Body of pancreas (tissue), 4 donors: Measurements from ENCODE around the gene TMPRSS2. TPM values are rescaled to one million over a fixed set of nuclear protein-coding genes. Genes with fewer than 3 reads are reported as not detected.

Experiments
- ATAC-seq: fragments of 150-250 bp; one replicate; pipeline ENCODE4 v1.9.1; 2016
- DNase-seq, 4 donors: peaks; one replicate each; pipeline ENCODE4 v3.0.0-alpha.2; 2019
- H3K27ac ChIP-seq, 4 donors: fragments of 200-600 bp; sonication (generic); 1 replicate in 3 of 4; 2 replicates in 1 of 4; pipeline versions ENCODE4 v1.5.1 to v1.6.1; 2016 to 2019; ENCODE audit warnings: mild to moderate bottlenecking in 1 of 4, mixed read lengths in 1 of 4, moderate library complexity in 1 of 4
- H3K27me3 ChIP-seq, 2 donors: fragments of 200-600 bp; sonication (generic); one replicate each; pipeline ENCODE4 v1.6.0; 2016; ENCODE audit warnings: mild to moderate bottlenecking in 1 of 2
- H3K36me3 ChIP-seq, 2 donors: fragments of 200-600 bp; sonication (generic); replicated peaks in 1 of 2; 2 replicates each; pipeline ENCODE4 v1.5.1; 2016; ENCODE audit warnings: low read depth in 2 of 2; ENCODE audit not compliant: insufficient read depth in 1 of 2
- H3K4me1 ChIP-seq: fragments of 200-600 bp; sonication (generic); one replicate; pipeline ENCODE4 v1.6.0; 2016
- H3K4me3 ChIP-seq, 2 donors: fragments of 200-600 bp; sonication (generic); 1 replicate in 1 of 2; 2 replicates in 1 of 2; pipeline ENCODE4 v1.5.1; 2016 to 2019
- H3K9me3 ChIP-seq, 3 donors: fragments of 200-600 bp; sonication (generic); 1 replicate in 2 of 3; 2 replicates in 1 of 3; pipeline ENCODE4 v1.5.1; 2016
- POLR2A ChIP-seq, 3 donors: fragments of 450-650 bp; IDR thresholded peaks; one replicate each; pipeline ENCODE4 v1.6.1; 2016; ENCODE audit warnings: antibody characterized with exemption in 3 of 3, mild to moderate bottlenecking in 2 of 3
- WGBS, 2 donors: methylation state at CpG; one replicate each; pipeline ENCODE4 v1.1.5; 2017; 5-methylcytosine and 5-hydroxymethylcytosine counted together
- intact Hi-C: fragments of 100-400 bp; cut with DNase I; formaldehyde crosslinking; loops from one replicate; pipeline ENCODE4 v1.15.1; 2023
- total RNA-seq, 2 donors: library from RNA; depleted of rRNA; stranded (reverse); fragments of >200 nt; gene quantifications; one replicate each; pipeline ENCODE4 v1.1.0, GENCODE V29; 2016
- TF ChIP-seq, protein P1 (sequence below), 7 experiments: fragments of 450-650 bp in 4 of 7; fragments of 200-600 bp in 3 of 7; sonication (generic) in 3 of 7; IDR thresholded peaks; one replicate each; pipeline ENCODE4 v1.5.1; 2016 to 2019; ENCODE audit warnings: antibody characterized with exemption in 7 of 7

TMPRSS2 gene
- total RNA-seq, 2 donors from 2014 or later: 45.7 to 60.3 TPM

DNA sequence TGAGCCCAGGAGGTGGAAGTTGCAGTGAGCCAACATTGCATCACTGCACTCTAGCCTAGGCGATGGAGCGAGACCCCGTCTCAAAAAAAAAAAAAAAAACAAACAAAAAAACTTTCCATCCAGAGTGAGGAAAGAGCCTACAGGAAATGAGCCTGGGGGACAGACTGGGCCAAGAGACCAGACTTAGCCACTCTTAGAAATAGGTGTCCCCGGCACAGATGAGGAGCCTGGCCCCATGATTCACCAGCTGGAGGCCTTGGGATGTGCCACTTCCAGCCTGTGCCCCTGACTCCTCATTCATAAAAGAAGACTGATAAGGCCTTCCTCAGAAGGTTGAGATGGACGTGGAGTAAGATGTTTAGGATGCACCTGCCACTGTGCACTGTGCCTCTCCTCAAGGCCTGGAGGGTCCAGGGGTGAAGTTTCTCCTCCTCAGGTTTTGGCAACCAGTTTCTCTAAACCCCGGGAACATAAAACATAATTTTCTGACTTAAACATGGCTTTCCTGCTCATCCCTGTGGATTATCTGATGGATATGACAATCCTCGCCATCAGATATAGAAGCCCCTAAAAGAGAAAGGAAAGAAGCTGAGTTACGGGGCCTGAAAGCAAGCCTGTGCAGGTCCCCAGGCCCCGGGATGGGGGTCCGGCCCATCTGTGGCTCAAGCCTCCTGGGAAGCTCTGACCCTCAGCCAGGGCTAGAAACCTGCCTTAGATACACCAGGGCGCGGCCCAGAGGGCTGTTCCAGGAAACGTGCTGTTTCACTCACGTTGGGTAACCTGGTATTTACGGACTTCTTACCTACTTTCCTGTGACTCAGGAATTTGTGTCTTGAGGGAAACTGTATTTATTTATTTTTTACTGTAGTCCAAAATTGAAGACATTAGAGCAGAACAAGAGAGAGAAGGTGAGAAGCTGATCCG is 55.9 kb downstream of the TMPRSS2 start:
- no peak for ATAC-seq
- 82 to 87% methylated on average over 14 to 16 of the region's 16 CpGs for WGBS, 2 donors
- DNase-seq: no peak

DNA sequence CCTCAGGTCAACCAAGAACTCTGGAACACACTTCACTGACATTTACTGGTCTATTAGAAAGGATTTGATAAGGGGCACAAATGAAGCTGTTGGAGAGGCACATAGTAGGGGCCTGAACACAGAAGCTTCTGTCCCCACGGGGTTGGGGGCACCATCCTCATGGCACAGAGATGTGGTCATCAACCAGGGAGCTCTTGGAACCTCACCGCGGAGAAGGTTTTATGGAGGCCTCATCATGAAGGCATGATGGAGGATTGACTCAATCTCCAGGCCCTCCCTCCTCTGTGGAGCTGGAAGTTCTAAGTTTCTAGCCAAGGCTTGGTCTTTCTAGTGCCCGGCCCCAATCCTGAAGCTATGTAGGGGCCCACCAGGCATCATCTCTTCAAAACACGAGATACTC is 58.3 kb downstream of the TMPRSS2 start:
- Histone ChIP-seq H3K9me3 (no peaks in the 10 kb centered on the region), H3K4me3 (no peak overlapping the region), H3K36me3 (no peaks in the 10 kb centered on the region), H3K27me3 (no peaks in the 10 kb centered on the region), H3K27ac (no peak overlapping the region), H3K4me1 (no peaks in the 10 kb centered on the region)
- WGBS, 2 donors: 73 to 92% methylated on average over 4 to 5 of the region's 5 CpGs
- DNase-seq: no peak
- ATAC-seq: no peak
- intact Hi-C loops: no loop called here
- TF ChIP-seq, protein P1, sequence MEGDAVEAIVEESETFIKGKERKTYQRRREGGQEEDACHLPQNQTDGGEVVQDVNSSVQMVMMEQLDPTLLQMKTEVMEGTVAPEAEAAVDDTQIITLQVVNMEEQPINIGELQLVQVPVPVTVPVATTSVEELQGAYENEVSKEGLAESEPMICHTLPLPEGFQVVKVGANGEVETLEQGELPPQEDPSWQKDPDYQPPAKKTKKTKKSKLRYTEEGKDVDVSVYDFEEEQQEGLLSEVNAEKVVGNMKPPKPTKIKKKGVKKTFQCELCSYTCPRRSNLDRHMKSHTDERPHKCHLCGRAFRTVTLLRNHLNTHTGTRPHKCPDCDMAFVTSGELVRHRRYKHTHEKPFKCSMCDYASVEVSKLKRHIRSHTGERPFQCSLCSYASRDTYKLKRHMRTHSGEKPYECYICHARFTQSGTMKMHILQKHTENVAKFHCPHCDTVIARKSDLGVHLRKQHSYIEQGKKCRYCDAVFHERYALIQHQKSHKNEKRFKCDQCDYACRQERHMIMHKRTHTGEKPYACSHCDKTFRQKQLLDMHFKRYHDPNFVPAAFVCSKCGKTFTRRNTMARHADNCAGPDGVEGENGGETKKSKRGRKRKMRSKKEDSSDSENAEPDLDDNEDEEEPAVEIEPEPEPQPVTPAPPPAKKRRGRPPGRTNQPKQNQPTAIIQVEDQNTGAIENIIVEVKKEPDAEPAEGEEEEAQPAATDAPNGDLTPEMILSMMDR (IDR thresholded peaks at IDR 0.05): no peak
- TF ChIP-seq POLR2A (IDR thresholded peaks at IDR 0.05): no peak

More for the DNA sequence above, 55.9 kb downstream of the TMPRSS2 start:
- TF ChIP-seq POLR2A (IDR thresholded peaks at IDR 0.05): no peak
- TF ChIP-seq, protein P1 (IDR thresholded peaks at IDR 0.05): no peak
- Histone ChIP-seq H3K4me3 (no peak overlapping the region), H3K9me3 (no peaks in the 10 kb centered on the region), H3K36me3 (no peaks in the 10 kb centered on the region), H3K27me3 (no peaks in the 10 kb centered on the region), H3K4me1 (no peaks in the 10 kb centered on the region), H3K27ac (no peak overlapping the region)
- intact Hi-C loops: no loop called here

DNA sequence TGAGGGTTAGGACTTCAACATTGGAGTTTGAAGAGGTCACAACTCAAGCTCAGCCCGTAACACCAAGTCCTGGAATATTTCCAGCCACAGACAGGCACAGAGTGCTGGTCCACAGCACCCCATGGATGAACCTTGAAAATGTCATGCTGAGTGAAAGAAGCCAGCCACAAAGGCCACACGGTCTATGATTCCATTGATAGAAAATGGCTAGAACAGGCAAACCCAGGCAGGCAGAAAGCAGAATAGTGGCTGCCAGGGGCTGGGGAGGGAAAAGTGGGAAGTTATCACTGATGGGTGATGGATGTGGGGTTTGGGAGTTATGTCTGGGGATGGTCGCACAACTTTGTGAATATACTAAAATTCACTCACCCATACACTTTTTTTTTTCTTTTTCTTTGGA is 60.6 kb downstream of the TMPRSS2 start:
- intact Hi-C loops: no loop called here
- TF ChIP-seq POLR2A (IDR thresholded peaks at IDR 0.05): no peak
- Histone ChIP-seq H3K9me3 (no peaks in the 10 kb centered on the region), H3K36me3 (no peaks in the 10 kb centered on the region), H3K27ac (no peak overlapping the region), H3K4me1 (no peaks in the 10 kb centered on the region), H3K27me3 (no peaks in the 10 kb centered on the region), H3K4me3 (no peak overlapping the region)
- ATAC-seq (no peak), DNase-seq (no peak)
- 93 to 95% methylated on average over 3 of the region's 3 CpGs for WGBS, 2 donors

DNA sequence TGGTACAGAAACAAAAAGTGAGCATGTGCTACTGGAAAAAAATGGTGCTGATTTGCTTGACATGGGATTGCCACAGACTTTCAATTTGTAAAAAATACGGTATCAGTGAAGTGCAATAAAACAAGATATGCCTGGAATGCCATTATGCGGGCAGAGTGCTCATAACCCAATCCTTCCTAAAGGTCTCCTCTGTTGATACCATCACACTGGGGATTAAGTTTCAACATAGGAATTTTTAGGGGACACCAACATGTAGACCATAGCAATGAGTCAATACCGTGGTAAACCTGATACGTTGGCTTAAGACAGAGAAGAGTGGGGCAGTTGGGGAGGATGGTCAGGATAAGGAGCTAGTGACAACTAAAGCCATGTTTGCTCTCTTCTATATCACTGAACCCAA is 61.4 kb downstream of the TMPRSS2 start:
- H3K36me3 ChIP-seq: no peaks in the 10 kb centered on the region
- ATAC-seq (no peak), DNase-seq (no peak)
- no peak for TF ChIP-seq POLR2A (IDR thresholded peaks at IDR 0.05)
- TF ChIP-seq, protein P1 (IDR thresholded peaks at IDR 0.05): no peak
- intact Hi-C loops: no loop called here
- 83 to 88% methylated on average over 4 of the region's 4 CpGs for WGBS, 2 donors
- H3K27ac ChIP-seq: no peak overlapping the region
- no peak overlapping the region for H3K4me3 ChIP-seq
- H3K27me3 ChIP-seq: no peaks in the 10 kb centered on the region
- no peaks in the 10 kb centered on the region for H3K4me1 ChIP-seq
- no peaks in the 10 kb centered on the region for H3K9me3 ChIP-seq

DNA sequence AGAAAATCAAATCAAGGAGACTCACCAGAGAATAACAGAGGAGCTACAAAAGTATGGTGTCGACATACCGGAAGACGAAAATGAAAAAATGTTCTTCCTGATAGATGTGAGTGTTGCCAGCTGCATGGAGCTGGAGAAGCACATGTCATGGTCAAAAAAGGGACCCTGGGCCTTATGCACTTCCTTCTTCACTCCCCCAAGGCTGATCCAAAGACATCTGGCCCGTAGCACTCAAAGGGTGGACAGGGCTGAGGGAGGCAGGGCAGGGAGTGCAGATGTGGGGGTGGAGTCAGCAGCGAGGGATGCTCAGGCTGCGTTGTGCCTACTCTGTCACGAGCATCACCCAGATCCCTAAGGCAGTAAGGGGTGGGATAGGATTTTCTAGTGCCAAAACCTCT is 62.5 kb downstream of the TMPRSS2 start:
- Histone ChIP-seq H3K27me3 (no peaks in the 10 kb centered on the region), H3K4me3 (no peak overlapping the region), H3K27ac (no peak overlapping the region), H3K9me3 (no peaks in the 10 kb centered on the region), H3K36me3 (no peaks in the 10 kb centered on the region), H3K4me1 (no peaks in the 10 kb centered on the region)
- no peak for ATAC-seq
- DNase-seq: no peak
- 88 to 90% methylated on average over 7 of the region's 7 CpGs for WGBS, 2 donors
- TF ChIP-seq, protein P1 (IDR thresholded peaks at IDR 0.05): no peak
- no peak for TF ChIP-seq POLR2A (IDR thresholded peaks at IDR 0.05)
- intact Hi-C loops: no loop called here
